Cortex of kidney (tissue), 1 donor: ENCODE measurements around the gene WDR59.
"Not testable (repeated sequence)": the region's sequence is repeated elsewhere in the genome, so short reads cannot be mapped to it uniquely, and the experiment has no call there.

ENCODE experiments used
- DNase-seq: peaks from one replicate; lab custom pipeline; 2025; lab: John Stamatoyannopoulos, UW

Gene WDR59

DNA sequence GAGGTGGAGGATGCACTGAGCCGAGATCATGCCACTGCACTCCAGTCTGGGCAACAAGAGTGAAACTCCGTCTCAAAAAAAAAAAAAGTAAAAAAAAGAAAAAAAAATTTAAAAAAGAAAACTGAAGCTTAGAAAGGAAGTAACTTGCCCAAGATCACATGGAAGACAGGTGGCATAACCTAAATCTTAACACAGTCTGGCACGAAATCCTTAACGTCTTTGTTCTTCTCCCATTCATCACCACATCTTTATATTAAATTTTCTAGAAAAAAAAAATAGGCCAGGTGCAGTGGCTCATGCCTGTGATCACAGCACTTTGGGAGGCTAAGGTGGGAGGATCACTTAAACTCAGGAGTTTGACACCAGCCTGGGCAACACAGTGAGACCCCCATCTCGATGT, 9.3 kb downstream of the WDR59 start:
- DNase-seq = no peak

DNA sequence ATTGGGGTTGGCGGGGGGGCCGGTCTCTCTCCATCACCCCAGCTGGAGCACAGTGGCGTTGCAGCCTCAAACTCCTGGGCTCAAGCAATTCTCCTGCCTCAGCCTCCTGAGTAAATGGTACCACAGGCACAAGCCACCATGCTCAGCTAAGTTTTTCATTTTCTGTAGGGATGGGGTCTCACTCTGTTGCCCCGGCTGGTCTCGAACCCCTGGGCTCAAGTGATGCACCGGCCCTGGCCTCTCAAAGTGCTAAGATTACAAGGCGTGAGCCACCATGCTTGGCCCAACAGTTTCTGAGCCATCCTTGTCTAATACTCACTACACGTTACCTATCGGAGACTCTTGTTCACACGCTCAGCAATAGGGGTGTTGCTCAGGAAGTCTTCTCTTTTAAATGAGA, 11.6 kb downstream of the WDR59 start:
- DNase-seq = no peak

DNA sequence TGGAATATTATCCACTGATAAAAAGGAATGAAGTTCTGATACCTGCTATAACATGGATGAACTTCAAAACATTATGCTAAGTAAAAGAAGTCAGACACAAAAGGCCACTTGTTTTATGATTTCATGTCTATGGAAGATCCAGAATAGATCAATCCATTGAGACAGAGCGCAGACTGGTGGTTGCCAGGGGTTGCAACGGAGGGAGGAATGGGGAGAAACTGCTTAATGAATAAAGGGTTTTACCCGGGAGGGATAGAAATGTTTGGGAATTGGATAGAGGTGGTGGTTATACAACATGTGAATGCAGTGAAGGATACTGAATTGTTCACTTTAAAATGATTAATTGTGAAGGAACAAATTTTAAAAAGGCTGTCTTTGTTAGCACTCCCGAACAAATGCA, 30.2 kb downstream of the WDR59 start:
- no peak for DNase-seq

DNA sequence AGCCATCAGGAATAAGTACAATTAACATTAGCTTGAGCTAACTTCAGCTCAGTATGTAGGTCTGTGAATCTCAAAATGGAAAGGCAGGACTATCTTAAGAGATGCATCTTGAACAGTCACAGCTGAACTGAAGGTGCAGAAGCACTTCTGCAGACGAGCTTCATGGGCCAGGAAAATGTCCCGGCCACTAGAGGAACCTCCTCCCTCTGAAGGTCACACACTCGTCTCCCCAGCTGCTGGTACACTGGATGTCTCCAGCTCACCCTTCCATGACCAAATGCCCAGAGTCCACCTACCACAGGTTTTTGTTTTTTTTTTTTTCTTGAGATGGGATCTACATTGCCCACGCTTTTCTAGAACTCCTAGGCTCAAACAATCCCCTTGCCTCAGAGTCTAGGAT, 33.2 kb downstream of the WDR59 start:
- DNase-seq = no peak

DNA sequence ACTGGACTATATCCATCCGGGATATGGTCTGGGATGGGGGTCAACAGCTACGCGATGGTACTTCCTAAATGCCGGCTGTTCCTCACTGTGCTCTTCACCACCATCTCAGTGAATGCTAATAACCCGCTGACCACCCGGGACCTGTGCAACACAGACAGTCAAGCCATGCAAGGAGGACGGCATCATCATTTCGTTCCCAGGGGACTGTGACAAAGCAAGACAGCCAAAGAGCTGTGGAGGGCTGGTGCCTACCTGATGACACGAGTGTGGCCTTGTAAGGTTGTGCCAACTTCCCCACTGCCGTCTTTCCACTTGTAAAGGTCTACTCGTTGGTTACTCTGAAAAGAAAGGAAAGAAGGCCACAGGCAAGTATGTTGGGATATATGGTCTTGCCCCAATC, 33.7 kb downstream of the WDR59 start:
- no peak for DNase-seq

DNA sequence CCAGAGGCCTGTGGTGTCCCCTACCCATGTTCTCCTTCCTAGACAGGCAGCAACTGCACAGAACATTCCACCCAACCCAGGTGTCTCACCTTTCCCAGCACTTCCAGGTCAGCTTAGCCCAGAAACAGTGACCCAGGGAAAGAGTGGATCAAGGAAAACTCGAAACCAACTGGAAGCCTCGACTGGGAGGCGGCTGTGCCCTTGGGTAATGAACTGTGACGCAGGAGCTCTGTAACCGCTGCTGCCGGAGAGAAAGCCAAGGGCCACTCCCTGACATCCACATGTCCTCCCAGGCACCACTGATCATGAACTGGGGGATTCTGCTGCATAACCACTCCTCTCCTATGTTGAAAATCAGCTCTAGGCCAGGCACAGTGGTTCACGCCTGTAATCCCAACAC, 34.4 kb downstream of the WDR59 start:
- DNase-seq = no peak

DNA sequence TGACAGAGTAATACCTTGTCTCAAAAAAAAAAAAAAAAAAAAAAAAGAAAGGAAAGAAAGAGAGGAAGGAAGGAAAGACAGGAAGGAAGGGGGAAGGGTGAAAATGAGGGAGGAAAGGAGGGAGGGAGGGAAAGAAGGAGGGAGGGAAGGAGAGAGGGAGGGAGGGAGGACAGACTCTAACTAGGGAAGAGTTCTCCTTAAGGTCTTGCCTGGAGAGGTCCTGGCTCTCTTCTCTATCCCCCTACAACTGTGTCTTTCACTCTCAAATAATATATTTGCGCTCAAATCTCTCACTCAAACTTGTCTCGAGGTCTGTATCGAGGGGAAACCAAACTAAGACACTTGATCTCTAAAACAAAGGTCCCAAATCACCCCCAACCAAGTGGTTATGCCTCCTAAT, 35.6 kb downstream of the WDR59 start:
- DNase-seq = no peak

DNA sequence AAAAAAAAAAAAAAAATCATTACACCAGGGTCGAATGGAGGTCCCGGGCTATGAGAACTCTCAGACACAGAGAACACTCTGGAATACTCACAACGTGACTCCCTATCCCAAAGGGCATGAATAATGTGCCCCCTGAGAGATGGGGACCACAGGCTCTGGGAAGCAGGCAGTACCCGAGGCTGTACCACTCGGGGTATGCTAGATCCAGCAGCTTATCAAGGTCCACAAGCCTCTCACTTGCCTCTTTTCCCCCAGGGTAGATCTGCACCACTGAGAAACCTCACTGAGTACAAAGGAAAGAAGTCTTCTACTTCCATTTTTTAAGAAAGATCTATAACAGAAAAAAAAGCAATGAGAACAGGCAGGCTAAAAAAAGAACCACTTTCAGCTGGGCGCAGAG, 40.5 kb downstream of the WDR59 start:
- no peak for DNase-seq

DNA sequence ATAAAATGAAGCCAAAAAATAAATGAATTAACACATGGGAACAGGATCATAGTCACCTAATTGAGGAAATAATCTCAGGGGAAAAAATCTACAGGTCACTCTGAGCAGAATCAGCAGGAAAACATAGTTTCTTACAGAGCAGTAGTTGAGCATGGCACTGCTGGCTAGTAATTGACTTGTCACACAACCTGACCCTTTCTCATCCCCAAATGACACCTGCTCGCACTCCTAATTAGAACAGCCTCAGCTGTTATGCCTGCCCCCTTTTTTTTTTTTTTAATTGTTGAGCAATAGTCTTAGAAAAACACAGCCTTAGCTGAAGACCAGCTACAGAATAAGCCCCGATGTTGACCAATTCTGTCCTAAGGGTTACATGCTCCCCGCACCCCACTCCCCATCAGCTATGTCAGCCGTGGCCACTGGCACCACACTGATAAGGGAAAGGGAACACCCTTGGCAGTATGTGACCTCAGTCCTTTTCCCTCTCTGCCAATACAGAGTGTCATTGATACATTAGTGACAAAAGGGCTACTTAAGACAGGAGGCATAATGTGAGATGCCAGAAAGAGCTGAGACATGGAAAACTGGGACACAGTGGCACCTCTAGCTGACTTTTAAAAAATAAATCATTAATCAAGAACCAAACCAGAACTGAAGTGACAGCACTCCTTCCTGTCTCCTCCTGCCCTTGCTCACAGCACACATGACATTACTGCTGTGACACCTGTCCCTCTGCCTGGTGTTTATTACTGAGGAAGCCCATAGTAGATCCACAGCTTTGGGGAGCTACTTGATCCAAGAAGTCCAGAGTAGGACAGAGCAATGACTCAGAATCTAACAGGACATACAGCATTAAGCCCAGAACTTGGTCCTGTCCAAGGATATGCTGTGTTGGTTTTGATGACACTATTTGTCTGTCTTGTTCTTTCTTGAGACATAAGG, 41.7 kb downstream of the WDR59 start:
- DNase-seq = no peak

DNA sequence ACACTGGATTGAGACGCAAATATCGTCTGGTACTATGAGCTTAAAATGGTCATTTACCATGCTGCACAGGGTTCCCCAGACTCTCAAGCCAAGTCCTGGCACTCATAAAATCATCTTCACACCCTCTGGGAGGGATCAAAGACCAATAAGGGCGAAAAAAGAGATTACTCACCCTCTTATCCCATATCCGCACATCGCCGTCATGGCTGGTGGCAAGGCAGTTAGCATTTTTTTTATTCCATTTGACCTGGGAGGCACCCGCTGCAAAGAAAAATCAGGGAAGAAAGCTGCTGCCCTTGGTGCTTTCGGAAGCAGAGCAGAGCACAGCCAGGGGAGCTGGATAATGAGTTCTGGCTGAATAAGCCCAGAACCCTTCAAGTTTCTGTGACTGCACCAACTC, 42.4 kb downstream of the WDR59 start:
- DNase-seq = no peak

DNA sequence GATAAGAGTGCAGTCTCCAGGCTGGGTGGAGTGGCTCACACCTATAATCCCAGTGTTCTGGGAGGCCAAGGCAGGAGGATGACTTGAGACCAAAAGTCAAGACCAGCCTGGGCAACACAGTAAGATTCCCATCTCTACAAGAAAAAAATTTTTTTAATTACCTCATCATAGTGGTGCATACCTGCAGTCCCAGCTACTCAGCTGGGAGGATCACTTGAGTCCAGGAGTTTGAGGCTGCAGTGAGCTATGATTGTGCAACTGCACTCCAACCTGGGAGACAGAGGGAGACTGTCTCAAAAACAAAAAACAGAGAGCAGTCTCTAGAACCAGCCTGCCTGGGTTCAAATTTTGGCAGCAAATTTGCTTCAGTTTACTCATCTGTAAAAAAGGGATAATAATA, 45.2 kb downstream of the WDR59 start:
- DNase-seq = no peak

DNA sequence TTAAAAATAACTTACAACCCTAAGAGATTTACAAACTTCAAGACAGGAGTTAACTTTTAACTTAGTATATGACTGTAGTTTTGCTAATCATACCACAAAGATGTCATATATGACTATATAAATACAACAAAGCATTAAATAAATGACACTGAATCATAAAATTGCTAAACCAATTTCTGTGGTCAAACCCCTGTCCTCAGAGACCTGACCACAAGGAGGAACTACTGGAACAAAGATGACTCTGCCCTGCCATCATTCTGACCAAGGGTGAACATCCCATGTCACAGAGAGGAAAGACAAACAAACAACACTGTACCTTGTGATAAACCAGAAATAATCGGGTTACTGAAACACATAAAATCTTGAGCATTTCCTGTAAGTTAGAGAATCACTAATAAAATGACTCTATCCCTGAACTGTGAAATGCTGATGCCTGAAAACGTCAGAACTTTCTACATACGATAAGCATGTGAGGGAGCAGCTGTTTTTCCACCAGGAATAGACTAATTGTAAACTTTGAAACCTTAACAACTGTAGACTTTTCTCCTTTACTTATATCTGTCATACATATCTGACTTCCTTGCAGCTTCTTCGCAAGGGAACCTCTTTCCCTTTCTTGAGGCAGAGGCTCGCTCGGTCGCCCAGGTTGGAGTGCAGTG, 47.9 kb downstream of the WDR59 start:
- DNase-seq = no peak

DNA sequence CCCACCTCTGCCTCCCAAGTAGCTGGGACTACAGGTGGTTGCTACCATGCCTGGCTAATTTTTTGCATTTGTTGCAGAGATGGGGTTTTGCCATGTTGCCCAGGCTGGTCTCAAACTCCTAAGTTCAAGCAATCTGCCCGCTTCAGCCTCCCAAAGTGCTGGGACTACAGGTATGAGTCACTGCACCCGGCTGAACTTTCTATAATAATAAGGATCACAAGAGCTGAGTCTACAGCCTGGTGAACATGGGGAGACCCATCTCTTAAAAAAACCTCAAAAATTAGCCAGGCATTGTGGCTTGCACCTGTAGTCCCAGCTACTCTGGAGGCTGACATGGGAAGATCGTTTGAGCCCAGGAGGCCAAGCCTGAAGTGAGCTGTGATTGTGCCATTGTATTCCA, 53.5 kb downstream of the WDR59 start:
- no peak for DNase-seq

DNA sequence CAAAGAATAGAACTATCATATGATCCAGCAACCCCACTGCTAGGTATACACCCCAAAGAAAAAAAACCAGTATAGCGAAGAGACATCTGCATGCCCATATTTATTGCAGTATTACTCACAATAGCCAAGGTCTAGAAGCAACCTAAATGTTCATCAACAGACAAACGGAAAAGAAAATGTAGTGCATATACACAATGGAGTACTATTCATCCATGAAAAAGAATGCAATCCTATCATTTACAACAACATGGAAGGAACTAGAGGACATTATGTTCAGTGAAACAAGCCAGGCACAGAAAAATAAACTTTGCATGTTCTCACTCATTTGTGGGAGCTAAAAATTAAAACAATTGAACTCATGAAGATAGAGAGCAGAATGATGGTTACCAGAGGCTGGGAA, 55.3 kb downstream of the WDR59 start:
- no peak for DNase-seq

DNA sequence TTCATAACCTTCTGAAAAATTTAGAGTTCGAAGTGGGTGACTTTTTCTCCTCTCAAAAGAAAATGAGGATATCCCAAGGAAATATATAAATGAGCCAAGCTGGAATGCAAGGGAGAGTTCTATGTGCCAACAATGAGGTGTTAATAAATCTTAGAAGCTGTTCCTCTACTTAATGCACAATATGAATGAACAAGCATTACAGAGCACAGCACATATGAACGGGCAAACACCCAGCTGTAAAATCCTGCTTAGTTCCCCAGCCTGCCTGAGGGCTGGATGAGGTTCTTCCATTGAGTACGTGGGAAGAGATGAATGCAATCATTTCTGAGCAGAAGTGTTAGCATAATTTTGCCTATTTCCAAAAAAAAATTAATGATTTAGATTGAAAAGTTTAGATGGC, 58.1 kb downstream of the WDR59 start:
- DNase-seq = no peak

DNA sequence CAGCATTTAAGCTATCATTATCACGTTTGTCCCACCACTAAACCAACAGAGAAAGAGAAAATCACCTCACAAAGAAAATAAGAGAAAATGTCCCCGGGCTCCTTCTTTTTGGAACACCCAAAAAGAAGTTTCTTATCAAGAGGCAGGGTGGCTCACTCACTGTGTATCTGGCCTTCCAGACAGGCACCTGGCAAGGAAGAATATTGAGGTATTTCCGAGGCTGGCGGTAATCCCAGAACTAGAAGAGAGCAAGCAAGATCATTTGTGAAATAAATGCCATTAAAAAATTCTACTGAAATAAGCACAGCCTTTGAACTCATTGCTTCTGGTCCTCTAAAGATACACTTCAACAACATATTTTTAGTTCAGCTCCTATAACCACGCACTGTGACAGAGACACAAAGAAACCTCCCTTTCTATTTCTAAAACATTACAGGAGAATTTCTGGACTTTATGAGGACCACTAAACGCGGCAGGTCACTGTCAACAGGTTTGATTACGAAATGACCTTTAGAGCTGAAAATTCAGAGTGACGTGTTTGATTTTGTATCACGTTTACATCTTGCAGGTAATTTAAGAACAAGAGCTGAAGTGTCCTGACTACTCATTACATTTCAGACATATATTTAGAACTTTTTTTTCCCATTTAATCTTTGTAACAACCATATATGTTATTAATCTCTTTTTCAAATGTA, 61.0 kb downstream of the WDR59 start:
- DNase-seq = no peak

DNA sequence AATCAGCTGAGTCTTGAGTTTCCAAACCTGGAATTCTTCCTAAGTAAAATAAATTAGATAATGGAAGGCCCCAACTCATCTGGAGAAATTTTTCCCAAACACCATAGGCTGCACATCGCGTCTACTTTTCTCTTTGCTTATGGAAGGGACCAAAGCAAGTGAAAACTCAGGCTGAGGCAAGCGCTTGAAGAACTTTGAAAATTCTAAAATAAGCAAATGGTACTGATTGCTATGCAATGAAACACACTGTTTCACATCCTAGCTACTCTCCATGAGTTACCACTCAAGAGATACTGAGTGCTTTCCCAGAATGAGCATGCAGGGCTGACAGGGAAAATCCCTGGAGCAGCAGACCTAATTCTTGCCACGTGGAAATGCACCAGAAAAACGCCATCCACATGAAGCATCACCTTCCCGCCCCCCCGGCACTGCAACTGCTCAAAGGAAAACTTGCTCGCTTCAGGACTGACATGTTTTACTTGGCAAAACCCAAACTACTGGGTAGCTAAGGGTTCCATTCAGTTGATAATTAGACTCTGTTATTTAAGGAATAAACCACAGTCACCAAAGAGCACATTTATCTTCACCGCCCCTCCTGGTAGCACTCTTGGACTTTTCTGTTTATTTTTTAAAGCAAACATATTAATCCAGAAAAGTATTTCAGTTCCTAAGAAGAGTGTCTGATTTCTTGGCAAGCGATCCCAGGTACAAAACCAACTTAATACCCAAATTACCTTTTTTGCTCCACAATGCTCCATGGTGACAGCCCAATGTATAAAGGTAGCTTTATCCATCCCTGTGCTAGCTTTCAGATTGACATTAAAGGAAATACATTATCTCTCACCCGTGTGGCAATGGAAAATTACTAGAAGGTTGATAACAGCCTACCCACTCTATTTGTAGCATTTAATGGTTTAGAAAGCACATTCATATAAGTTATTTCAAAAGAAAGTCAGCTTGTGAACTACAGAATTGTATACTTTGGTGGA, 62.5 kb downstream of the WDR59 start:
- DNase-seq = no peak

DNA sequence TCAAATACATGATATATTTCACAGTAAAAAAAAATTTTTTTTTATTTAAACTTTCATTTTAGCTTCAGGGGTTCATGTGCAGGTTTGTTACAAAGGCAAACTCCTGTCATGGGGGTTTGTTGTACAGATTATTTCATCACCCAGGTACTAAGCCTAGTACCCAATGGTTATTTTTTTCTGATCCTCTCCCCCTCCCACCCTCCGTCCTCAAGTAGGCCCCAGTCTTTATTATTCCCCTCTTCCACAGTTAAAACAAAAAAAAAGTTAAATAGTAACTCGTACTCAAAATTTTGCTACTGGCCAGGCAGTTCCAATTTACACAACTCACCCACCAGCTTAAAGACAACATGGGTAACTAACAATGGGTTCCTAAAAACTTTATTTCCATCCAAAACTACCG, 63.9 kb downstream of the WDR59 start:
- no peak for DNase-seq

DNA sequence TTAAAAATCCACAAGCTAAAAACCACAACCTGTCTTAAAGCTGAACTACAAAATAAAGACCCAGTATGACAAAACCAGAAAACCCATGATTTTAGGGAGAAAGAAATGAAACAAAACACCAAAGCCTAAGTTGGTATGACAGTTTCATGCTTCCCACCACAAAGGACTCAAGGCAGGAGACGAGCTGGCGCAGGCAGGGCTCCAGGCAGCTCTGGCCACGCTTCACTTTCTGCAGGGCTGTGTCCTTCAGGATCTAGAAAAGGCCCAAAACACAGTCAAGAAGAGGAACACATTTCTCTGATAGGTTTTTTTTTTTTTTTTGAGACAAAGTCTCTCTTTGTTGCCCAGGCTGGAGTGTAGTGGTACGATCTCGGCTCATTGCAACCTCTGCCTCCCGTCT, 75.3 kb downstream of the WDR59 start:
- no peak for DNase-seq

DNA sequence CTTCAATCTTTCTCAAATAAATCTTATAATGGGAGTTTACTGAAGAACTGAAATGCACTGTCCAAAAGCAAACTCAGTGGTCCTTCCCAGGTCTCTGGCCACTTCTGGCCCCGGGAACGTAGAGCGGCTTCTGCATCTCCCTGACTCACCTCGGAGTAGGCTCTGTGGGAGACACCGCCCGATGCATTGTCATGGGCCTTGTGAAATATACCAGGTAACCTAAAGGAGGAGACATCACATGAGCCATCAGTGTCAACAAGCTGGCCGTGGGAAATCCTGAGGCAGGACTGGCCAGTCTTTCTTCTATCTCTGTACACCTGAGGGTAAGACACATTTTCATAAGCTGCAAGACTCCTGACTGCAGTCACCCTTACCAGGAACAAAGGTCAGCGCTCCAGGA, 76.2 kb downstream of the WDR59 start:
- not testable (repeated sequence) for DNase-seq

DNA sequence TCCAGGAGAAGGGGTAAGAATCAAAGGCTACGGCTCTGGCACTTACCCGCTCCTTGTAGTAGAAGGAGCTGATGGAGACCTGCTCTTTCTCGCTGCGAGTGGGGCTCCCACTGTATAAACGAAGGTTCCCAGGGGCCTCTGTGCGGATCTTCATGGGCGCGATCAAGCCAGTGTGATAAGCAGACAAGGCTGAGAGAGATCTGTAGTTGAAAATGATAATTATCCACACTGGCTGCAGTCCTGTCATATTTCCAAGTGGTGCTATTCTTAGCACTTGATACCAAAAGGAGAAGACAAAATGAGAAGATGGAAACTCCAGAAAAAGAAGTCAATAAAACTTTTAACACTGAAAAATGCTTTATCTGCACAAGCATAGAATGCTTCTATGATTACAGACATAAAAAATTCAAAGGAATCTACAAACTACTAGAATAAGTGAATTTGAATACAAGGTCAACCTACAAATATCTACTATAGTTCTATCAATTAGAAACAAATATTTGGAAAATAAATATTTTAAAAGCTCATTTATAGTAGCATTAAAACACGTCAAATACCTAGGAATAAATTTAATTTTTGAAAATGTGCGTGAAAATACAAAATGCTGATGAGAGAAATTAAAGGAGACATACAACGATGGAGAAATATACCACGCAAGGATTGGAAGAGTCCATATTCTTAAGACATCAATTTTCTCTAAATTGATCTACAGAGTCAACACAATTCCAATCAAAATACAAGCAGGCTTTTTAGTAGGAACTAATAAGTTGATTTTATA, 80.8 kb downstream of the WDR59 start:
- no peak for DNase-seq
